Nephron progenitor cell (in vitro differentiated cells): ENCODE measurements around the gene HSPA5.
"Not testable (repeated sequence)": the region's sequence is repeated elsewhere in the genome, so short reads cannot be mapped to it uniquely, and the experiment has no call there.

Experiments
- DNase-seq: peaks from one replicate; pipeline ENCODE4 v3.0.0; 2021
- H3K27ac Mint-ChIP-seq: 2 replicates; pipeline ENCODE4 v1.8.0; 2021; ENCODE audit warnings: mild to moderate bottlenecking, moderate library complexity, mixed read lengths
- H3K27me3 Mint-ChIP-seq: 2 replicates; pipeline ENCODE4 v1.8.0; 2021; ENCODE audit warnings: mild to moderate bottlenecking, low read depth, mixed read lengths; ENCODE audit not compliant: poor library complexity
- H3K36me3 Mint-ChIP-seq: 2 replicates; pipeline ENCODE4 v1.8.0; 2021; ENCODE audit warnings: low read depth, mixed read lengths
- H3K4me1 Mint-ChIP-seq: 2 replicates; pipeline ENCODE4 v1.8.0; 2021; ENCODE audit warnings: mixed read lengths
- H3K4me3 Mint-ChIP-seq: 2 replicates; pipeline ENCODE4 v1.8.0; 2021; ENCODE audit warnings: mild to moderate bottlenecking, moderate library complexity, mixed read lengths
- H3K9me3 Mint-ChIP-seq: 2 replicates; pipeline ENCODE4 v1.8.0; 2021; ENCODE audit warnings: mild to moderate bottlenecking, moderate library complexity, mixed read lengths
- TF ChIP-seq, protein P1 (sequence below): fragments of 200-600 bp; sonication (generic); IDR thresholded peaks from 2 replicates; pipeline ENCODE4 v1.5.0; 2021; ENCODE audit warnings: antibody characterized with exemption

HSPA5 gene

DNA sequence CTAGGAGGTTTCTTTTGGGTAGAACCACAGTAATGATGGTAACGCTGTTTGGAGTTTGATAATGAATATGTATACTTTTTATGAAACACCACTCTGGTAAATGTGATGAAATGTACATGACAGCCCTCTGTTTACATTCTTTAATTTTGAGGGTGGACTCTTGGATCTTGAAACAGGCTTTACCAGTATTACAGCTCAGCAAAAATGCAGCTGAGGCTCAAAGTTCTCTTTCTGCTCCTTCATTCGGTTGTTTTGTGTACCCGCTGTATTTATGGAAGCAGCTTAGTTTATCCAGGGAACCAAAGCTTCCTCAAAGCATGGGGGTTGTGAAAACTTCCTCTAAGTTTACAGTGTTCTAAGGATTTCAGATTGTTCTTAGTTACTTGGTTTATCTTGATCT is 31.6 kb upstream of the HSPA5 start:
- Mint-ChIP-seq H3K9me3 (no peaks in the 10 kb centered on the region), H3K27ac (peak overlapping the region; percentile 34), H3K4me3 (no peak overlapping the region), H3K27me3 (no peaks in the 10 kb centered on the region), H3K4me1 (peaks cover 9% of the 10 kb centered on the region), H3K36me3 (peaks cover 35% of the 10 kb centered on the region)
- DNase-seq = no peak
- TF ChIP-seq, protein P1, sequence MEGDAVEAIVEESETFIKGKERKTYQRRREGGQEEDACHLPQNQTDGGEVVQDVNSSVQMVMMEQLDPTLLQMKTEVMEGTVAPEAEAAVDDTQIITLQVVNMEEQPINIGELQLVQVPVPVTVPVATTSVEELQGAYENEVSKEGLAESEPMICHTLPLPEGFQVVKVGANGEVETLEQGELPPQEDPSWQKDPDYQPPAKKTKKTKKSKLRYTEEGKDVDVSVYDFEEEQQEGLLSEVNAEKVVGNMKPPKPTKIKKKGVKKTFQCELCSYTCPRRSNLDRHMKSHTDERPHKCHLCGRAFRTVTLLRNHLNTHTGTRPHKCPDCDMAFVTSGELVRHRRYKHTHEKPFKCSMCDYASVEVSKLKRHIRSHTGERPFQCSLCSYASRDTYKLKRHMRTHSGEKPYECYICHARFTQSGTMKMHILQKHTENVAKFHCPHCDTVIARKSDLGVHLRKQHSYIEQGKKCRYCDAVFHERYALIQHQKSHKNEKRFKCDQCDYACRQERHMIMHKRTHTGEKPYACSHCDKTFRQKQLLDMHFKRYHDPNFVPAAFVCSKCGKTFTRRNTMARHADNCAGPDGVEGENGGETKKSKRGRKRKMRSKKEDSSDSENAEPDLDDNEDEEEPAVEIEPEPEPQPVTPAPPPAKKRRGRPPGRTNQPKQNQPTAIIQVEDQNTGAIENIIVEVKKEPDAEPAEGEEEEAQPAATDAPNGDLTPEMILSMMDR = no peak

DNA sequence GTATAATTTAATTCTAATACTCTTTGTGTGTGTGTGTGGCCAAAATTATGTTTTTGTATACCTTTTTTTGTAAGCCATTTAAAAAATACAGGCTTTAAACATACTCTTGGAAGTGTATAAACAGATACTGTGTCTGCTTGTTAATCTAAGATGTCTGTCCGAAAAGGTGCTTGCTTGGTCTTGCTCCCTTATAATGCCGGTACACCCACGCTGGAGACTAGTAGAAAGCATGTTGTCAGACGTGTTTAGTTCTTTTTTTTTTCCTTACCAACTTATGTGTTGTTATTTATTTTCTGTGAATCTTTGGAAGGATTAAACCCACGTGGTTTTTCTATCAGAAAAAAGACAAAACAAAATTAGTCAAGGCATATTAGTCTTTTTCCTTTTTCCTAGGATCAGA is 29.9 kb upstream of the HSPA5 start:
- Mint-ChIP-seq H3K36me3 (peaks cover 38% of the 10 kb centered on the region), H3K4me3 (no peak overlapping the region), H3K9me3 (no peaks in the 10 kb centered on the region), H3K27me3 (no peaks in the 10 kb centered on the region), H3K4me1 (peaks cover 9% of the 10 kb centered on the region), H3K27ac (no peak overlapping the region)
- no peak for DNase-seq
- TF ChIP-seq, protein P1 = no peak

DNA sequence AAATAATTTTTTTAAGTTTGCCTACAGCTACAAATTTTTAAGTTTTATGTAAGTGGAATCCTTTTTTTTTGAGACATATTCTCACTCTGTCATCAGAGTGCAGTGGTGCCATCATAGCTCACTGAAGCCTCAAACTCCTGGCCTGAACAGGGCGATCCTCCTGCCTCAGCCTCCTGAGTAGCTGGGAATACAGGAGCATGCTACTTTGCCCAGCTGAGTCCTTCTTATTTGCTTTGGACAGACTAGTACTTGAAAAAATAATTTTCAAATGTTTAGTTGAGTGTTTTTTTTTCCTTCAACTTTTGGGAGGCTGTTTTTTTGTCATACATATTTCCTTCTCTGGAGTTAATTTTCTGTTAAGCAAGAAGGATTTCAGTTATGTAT is 27.9 kb upstream of the HSPA5 start:
- no peak for DNase-seq
- peaks cover 53% of the 10 kb centered on the region for H3K36me3 Mint-ChIP-seq
- H3K9me3 Mint-ChIP-seq = no peaks in the 10 kb centered on the region
- H3K27ac Mint-ChIP-seq = no peak overlapping the region
- no peaks in the 10 kb centered on the region for H3K27me3 Mint-ChIP-seq
- H3K4me1 Mint-ChIP-seq = peaks cover 15% of the 10 kb centered on the region
- TF ChIP-seq, protein P1 = no peak
- no peak overlapping the region for H3K4me3 Mint-ChIP-seq

DNA sequence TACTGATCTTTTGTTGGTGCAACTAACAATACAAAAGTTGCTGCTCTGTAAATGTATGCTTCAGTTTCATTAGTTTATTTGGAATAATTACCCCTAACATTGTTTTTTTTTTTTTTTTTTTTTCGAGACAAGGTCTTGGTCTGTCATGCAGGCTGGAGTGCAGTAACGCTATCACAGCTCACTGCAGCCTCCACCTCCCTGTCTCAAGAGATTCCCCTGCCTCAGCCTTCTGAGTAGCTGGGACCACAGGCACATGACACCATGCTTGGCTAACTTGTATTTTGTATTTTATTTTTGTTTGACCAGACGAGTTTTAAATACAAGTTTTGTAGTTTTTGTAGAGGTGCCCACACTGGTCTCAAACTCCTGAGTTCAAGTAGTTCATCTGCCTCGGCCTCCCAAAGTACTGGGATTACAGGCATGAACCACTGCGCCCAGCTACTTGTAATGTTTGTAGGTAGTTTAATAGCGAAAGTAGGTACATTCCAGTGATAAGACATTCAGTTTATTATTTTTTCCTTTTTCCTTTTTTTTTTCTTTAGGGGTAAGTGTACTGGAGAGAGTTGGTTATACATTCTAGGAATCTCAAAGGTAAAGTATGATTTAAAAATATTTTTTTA is 27.4 kb upstream of the HSPA5 start:
- Mint-ChIP-seq H3K4me3 (no peak overlapping the region), H3K4me1 (peaks cover 19% of the 10 kb centered on the region), H3K36me3 (peaks cover 56% of the 10 kb centered on the region), H3K9me3 (no peaks in the 10 kb centered on the region), H3K27ac (peak overlapping the region; percentile 71), H3K27me3 (no peaks in the 10 kb centered on the region)
- TF ChIP-seq, protein P1 = no peak
- no peak for DNase-seq

DNA sequence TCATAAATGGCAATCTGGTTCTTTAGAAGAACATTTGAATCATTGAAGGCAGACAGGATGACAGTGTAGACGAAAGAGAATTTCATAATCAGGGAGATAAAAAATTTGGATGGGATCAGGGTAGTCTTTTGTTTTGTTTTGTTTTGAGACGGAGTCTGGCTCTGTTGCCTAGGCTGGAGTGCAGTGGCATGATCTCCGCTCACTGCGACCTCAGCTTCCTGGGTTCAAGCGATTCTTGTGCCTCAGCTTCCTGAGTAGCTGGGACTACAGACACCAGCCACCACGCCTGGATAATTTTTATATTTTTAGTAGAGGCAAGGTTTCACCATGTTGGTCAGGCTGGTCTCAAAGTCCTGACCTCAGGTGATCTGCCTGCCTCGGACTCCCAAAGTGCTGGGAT is 22.9 kb upstream of the HSPA5 start:
- Mint-ChIP-seq H3K4me3 (peak overlapping the region; percentile 43), H3K36me3 (peaks cover 38% of the 10 kb centered on the region), H3K4me1 (peaks cover 49% of the 10 kb centered on the region)
- DNase-seq, H3K27ac Mint-ChIP-seq, H3K27me3 Mint-ChIP-seq, H3K9me3 Mint-ChIP-seq: not testable (repeated sequence)

DNA sequence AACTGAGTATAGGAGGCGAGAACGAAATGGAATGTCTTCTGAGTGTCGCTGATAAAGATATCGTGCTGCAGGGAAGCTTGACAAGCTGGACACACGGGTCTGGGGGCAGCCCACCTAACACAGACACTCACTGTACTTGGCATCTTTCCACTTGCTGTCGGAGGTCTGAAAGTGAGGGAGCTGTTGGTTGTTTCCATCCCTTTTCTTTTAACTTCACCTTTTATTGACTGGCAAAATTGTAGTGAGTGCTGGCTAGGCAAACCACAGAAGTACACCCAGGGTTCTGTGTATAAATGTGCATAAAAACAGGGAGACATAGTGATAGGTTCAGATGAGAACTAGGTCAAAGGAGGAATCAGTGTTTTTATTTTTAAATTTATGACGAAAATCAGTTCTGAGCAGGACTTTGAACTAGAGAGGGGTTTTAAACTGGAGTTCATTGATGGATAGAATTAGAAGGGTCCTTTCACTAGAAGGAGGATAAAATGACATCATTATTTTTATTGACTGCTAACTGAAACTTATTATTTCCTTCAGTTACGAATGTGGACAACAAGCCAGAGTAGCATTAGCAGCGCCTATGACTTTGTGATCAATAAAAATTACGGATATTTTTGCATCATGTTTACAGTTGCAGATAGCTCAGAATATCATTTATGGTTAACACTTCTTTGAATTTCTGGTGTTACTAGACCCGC is 21.3 kb upstream of the HSPA5 start:
- Mint-ChIP-seq H3K4me1 (peaks cover 44% of the 10 kb centered on the region), H3K9me3 (no peaks in the 10 kb centered on the region), H3K36me3 (peaks cover 28% of the 10 kb centered on the region), H3K27me3 (peaks cover 3% of the 10 kb centered on the region), H3K4me3 (peak overlapping the region; percentile 100), H3K27ac (peak overlapping the region; percentile 77)
- TF ChIP-seq, protein P1 = no peak
- no peak for DNase-seq
